Osteocyte (in vitro differentiated cells): ENCODE measurements around the gene C14orf132. TPM values are rescaled to one million over a fixed set of nuclear protein-coding genes. Genes with fewer than 3 reads are reported as not detected.

Experiments used
- DNase-seq: peaks from one replicate; pipeline ENCODE4 v3.0.0; 2021; ENCODE audit warnings: mixed read lengths; ENCODE audit not compliant: unreplicated experiment; ENCODE audit errors: extremely low spot score
- H3K27ac Mint-ChIP-seq: one replicate; pipeline ENCODE4 v1.8.0; 2021; ENCODE audit warnings: mild to moderate bottlenecking, mixed read lengths; ENCODE audit not compliant: unreplicated experiment
- H3K27me3 Mint-ChIP-seq: one replicate; pipeline ENCODE4 v1.8.0; 2021; ENCODE audit warnings: mixed read lengths; ENCODE audit not compliant: unreplicated experiment
- H3K36me3 Mint-ChIP-seq: one replicate; pipeline ENCODE4 v1.8.0; 2021; ENCODE audit warnings: mixed read lengths; ENCODE audit not compliant: unreplicated experiment
- H3K4me1 Mint-ChIP-seq: one replicate; pipeline ENCODE4 v1.8.0; 2021; ENCODE audit warnings: mixed read lengths; ENCODE audit not compliant: unreplicated experiment
- H3K4me3 Mint-ChIP-seq: one replicate; pipeline ENCODE4 v1.8.0; 2021; ENCODE audit warnings: mild to moderate bottlenecking, moderate library complexity, mixed read lengths; ENCODE audit not compliant: unreplicated experiment
- H3K9me3 Mint-ChIP-seq: one replicate; pipeline ENCODE4 v1.8.0; 2021; ENCODE audit warnings: mixed read lengths; ENCODE audit not compliant: unreplicated experiment
- total RNA-seq: library from RNA; stranded (reverse); gene quantifications from 2 replicates; pipeline ENCODE4 v1.2.1, GENCODE V29; 2021
- TF ChIP-seq, protein P1 (sequence below): fragments of 200-600 bp; sonication (generic); IDR thresholded peaks from 2 replicates; pipeline ENCODE4 v1.5.0; 2021; ENCODE audit warnings: antibody characterized with exemption, mild to moderate bottlenecking, moderate library complexity

Gene C14orf132
- total RNA-seq, 1 donor from 2014 or later, result 86.9 TPM

DNA sequence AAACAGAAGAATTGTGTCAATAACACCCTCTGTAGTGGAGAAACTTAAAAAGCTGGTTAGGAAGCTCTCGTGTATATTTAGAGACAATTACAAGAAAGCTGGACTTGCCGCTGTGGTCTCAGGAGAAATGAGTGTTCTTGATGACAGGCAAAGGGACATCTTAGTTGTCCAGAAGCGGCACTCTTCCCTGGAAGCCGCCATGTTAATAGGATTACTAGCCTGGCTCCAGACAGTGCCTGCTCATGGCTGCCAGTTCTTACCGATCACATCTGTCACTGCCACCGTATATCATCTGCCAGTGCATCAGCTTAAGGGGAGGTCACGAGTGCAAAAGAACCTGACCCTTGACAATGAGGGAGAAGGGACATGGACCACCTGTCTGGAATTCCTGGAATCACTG is 48.9 kb downstream of the C14orf132 start:
- no peaks in the 10 kb centered on the region for H3K9me3 Mint-ChIP-seq
- DNase-seq, result no peak
- peaks cover 53% of the 10 kb centered on the region for H3K4me1 Mint-ChIP-seq
- H3K36me3 Mint-ChIP-seq, result peaks cover 27% of the 10 kb centered on the region
- TF ChIP-seq, protein P1, sequence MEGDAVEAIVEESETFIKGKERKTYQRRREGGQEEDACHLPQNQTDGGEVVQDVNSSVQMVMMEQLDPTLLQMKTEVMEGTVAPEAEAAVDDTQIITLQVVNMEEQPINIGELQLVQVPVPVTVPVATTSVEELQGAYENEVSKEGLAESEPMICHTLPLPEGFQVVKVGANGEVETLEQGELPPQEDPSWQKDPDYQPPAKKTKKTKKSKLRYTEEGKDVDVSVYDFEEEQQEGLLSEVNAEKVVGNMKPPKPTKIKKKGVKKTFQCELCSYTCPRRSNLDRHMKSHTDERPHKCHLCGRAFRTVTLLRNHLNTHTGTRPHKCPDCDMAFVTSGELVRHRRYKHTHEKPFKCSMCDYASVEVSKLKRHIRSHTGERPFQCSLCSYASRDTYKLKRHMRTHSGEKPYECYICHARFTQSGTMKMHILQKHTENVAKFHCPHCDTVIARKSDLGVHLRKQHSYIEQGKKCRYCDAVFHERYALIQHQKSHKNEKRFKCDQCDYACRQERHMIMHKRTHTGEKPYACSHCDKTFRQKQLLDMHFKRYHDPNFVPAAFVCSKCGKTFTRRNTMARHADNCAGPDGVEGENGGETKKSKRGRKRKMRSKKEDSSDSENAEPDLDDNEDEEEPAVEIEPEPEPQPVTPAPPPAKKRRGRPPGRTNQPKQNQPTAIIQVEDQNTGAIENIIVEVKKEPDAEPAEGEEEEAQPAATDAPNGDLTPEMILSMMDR, result no peak
- H3K27ac Mint-ChIP-seq, result no peak overlapping the region
- H3K4me3 Mint-ChIP-seq, result no peak overlapping the region
- no peaks in the 10 kb centered on the region for H3K27me3 Mint-ChIP-seq

DNA sequence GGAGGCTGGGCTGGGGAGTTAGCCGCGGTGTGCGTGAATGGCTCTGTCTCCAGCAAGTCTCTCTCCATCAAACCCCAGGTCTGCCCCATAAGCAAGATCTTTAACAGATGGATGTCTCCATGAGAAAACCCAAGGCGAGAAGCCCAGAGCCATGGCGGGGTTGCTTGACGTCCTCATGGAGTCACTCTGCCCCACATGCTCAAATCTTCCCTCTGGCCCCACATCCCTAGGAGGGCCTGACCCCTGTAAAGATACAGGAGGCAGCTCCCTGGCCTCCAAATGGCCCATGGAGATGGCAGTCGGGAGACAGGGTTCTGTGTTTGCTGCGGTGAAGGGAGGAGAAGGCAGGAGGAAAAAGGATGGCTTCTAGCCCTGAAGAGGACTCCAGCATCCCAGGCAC is 49.3 kb downstream of the C14orf132 start:
- Mint-ChIP-seq H3K9me3 (no peaks in the 10 kb centered on the region), H3K4me1 (peaks cover 57% of the 10 kb centered on the region), H3K27ac (no peak overlapping the region), H3K36me3 (peaks cover 28% of the 10 kb centered on the region), H3K4me3 (no peak overlapping the region), H3K27me3 (no peaks in the 10 kb centered on the region)
- no peak for DNase-seq
- TF ChIP-seq, protein P1, result no peak

DNA sequence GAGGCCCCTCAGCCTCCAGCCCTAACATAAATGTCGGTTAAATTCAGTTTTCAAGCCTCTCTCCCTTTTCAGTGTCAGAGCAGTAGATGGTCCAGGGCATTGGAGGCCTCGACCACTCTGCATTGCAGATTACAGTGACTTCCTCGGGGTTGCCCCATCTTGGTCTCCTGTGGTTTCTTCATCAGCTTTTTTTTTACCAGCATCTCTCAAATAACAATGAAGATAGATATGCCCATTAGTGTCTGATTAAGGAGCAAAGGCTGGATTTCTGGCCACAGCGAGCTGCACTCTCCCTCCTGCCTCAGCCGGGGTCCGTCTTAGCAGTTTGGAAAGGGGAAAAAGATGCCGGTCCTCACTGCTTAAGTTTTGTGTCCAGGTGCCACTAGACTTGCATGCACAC is 49.7 kb downstream of the C14orf132 start:
- Mint-ChIP-seq H3K36me3 (peaks cover 28% of the 10 kb centered on the region), H3K4me1 (peaks cover 57% of the 10 kb centered on the region), H3K9me3 (no peaks in the 10 kb centered on the region), H3K27ac (no peak overlapping the region), H3K4me3 (no peak overlapping the region), H3K27me3 (no peaks in the 10 kb centered on the region)
- TF ChIP-seq, protein P1, result no peak
- no peak for DNase-seq

DNA sequence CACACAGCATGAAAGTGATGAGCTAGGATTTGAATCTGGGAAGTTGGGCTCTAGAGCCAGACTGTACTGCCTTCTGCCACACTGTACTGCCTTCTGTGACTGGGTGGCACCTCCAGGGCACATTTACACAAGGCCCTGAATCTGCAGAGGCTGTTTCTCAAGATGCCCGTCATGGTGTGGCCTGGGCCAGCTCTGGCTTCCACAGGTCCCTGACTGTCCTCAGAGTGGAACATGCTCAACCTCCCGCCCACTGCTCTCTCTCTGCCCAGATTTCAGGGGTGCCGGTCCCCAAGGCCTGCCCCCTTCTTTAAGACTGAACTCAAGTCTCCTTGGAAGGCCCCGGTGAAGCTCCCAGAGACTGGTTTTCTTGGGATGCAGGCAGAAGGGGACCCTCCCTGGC is 50.2 kb downstream of the C14orf132 start:
- H3K36me3 Mint-ChIP-seq, result peaks cover 31% of the 10 kb centered on the region
- no peak for DNase-seq
- H3K27me3 Mint-ChIP-seq, result no peaks in the 10 kb centered on the region
- no peak overlapping the region for H3K27ac Mint-ChIP-seq
- TF ChIP-seq, protein P1, result no peak
- H3K9me3 Mint-ChIP-seq, result no peaks in the 10 kb centered on the region
- peaks cover 61% of the 10 kb centered on the region for H3K4me1 Mint-ChIP-seq
- H3K4me3 Mint-ChIP-seq, result no peak overlapping the region

DNA sequence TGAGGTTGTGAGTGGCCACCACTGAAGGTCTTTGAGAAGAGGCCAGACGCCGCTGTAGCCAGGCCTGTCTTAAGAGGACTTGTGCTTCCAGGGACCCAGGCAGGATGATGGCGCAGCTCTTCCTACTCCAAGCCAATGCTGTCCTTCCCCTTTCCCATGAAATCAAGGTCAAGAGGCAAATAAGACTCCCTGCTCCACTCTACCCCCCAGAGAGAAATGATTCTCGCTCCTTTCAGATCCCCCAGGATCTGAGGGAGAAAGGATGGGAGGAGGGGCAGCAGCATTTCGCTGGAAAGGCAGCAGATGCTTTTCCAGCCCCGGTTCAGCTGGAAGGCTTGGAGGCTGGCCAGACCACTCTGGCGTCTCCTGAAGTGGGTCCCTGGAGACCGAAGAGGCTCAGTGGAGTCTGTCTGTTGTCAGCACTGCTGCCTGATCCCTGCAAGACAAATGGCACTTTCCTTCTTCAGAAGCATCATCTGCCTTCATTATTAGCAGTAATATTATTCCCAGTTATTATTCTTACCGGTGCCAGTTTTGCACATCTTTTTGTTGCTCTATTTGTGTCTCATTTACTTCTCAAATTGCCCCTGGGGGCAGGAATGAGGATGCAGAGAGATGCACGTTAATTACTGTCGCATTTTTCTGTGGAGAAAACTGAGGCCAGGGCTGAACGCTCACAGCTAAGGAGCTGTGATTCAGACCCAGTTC is 51.4 kb downstream of the C14orf132 start:
- no peaks in the 10 kb centered on the region for H3K9me3 Mint-ChIP-seq
- TF ChIP-seq, protein P1, result no peak
- no peak overlapping the region for H3K4me3 Mint-ChIP-seq
- no peaks in the 10 kb centered on the region for H3K27me3 Mint-ChIP-seq
- H3K4me1 Mint-ChIP-seq, result peaks cover 67% of the 10 kb centered on the region
- H3K36me3 Mint-ChIP-seq, result peaks cover 31% of the 10 kb centered on the region
- peak overlapping the region; percentile 47 for H3K27ac Mint-ChIP-seq
- DNase-seq, result peak; percentile 91
